SK-N-SH treated with all-trans-retinoic acid at 6 μM for 48 hours (cell line): ENCODE results near the gene REM2.

Experiments used
- ATAC-seq: fragments of 200-7000 bp; cut with Tn5 transposase; 3 replicates; pipeline ENCODE4 v1.9.1; 2020; ENCODE audit warnings: mild to moderate bottlenecking, moderate library complexity
- ARNTL ChIP-seq: fragments of 450-650 bp; formaldehyde crosslinking; IDR thresholded peaks from 2 replicates; pipeline ENCODE4 v1.5.0; 2020; ENCODE audit warnings: low read depth, mild to moderate bottlenecking, moderate library complexity, borderline replicate concordance
- BACH2 ChIP-seq: fragments of 250-450 bp; sonication (Bioruptor Pico); IDR thresholded peaks from 2 replicates; pipeline ENCODE4 v1.9.0; 2021; ENCODE audit warnings: mild to moderate bottlenecking, borderline replicate concordance
- CSDC2 ChIP-seq: fragments of 250-450 bp; sonication (Bioruptor Pico); IDR thresholded peaks from 2 replicates; pipeline ENCODE4 v1.5.0; 2020; ENCODE audit warnings: mild to moderate bottlenecking, moderate library complexity
- CSRNP3 ChIP-seq: fragments of 250-450 bp; sonication (Bioruptor Pico); IDR thresholded peaks from 2 replicates; pipeline ENCODE4 v1.5.1; 2021; ENCODE audit warnings: mild to moderate bottlenecking, moderate library complexity
- ESRRG ChIP-seq: fragments of 250-450 bp; sonication (Bioruptor Pico); IDR thresholded peaks from 2 replicates; pipeline ENCODE4 v1.6.1; 2021; ENCODE audit warnings: mild to moderate bottlenecking
- ISL1 ChIP-seq: fragments of 250-450 bp; sonication (Bioruptor Pico); IDR thresholded peaks from 2 replicates; pipeline ENCODE4 v2.1.2; 2022; ENCODE audit warnings: mild to moderate bottlenecking, moderate library complexity
- SNAI2 ChIP-seq: fragments of 250-450 bp; sonication (Bioruptor Pico); IDR thresholded peaks from 2 replicates; pipeline ENCODE4 v1.5.0; 2020; ENCODE audit warnings: mild to moderate bottlenecking, moderate library complexity
- TCF4 ChIP-seq: fragments of 250-450 bp; sonication (Bioruptor Pico); IDR thresholded peaks from 2 replicates; pipeline ENCODE4 v1.8.0; 2021; ENCODE audit warnings: mild to moderate bottlenecking, moderate library complexity, borderline replicate concordance
- TOX ChIP-seq: fragments of 250-450 bp; sonication (Bioruptor Pico); IDR thresholded peaks from 2 replicates; pipeline ENCODE4 v1.8.0; 2021; ENCODE audit warnings: mild to moderate bottlenecking, moderate library complexity, borderline replicate concordance
- ZC3H10 ChIP-seq: fragments of 250-450 bp; sonication (Bioruptor Pico); IDR thresholded peaks from 2 replicates; pipeline ENCODE4 v1.5.1; 2021; ENCODE audit warnings: mild to moderate bottlenecking, moderate library complexity
- ZFP30 ChIP-seq: fragments of 450-650 bp; formaldehyde crosslinking; IDR thresholded peaks from 2 replicates; pipeline ENCODE4 v1.5.0; 2022; ENCODE audit warnings: mild to moderate bottlenecking, moderate library complexity
- ZNF565 ChIP-seq: fragments of 450-650 bp; formaldehyde crosslinking; conservative IDR thresholded peaks from 2 replicates; pipeline ENCODE4 v1.5.0; 2020; ENCODE audit warnings: low read depth, mild to moderate bottlenecking, moderate library complexity
- ZNF70 ChIP-seq: fragments of 450-650 bp; formaldehyde crosslinking; IDR thresholded peaks from 2 replicates; pipeline ENCODE4 v1.5.0; 2020; ENCODE audit warnings: mild to moderate bottlenecking, moderate library complexity
- ZNF8 ChIP-seq: fragments of 450-650 bp; formaldehyde crosslinking; IDR thresholded peaks from 2 replicates; pipeline ENCODE4 v1.5.0; 2020; ENCODE audit warnings: mild to moderate bottlenecking, moderate library complexity
- TF ChIP-seq, protein P1 (sequence below): fragments of 250-450 bp; sonication (Bioruptor Pico); IDR thresholded peaks from 2 replicates; pipeline ENCODE4 v1.5.1; 2020; ENCODE audit warnings: low read depth, mild to moderate bottlenecking, moderate library complexity
- TF ChIP-seq, protein P2 (sequence below): fragments of 250-450 bp; sonication (Bioruptor Pico); IDR thresholded peaks from 2 replicates; pipeline ENCODE4 v1.5.0; 2020; ENCODE audit warnings: mild to moderate bottlenecking, moderate library complexity
- TF ChIP-seq, protein P3 (sequence below): fragments of 250-450 bp; sonication (Bioruptor Pico); IDR thresholded peaks from 2 replicates; pipeline ENCODE4 v1.8.0; 2020; ENCODE audit warnings: mild to moderate bottlenecking, moderate library complexity, borderline replicate concordance
- TF ChIP-seq, protein P4 (sequence below): fragments of 250-450 bp; sonication (Bioruptor Pico); IDR thresholded peaks from 2 replicates; pipeline ENCODE4 v1.8.0; 2021; ENCODE audit warnings: low read depth, mild to moderate bottlenecking, moderate library complexity, borderline replicate concordance

The REM2 gene

DNA sequence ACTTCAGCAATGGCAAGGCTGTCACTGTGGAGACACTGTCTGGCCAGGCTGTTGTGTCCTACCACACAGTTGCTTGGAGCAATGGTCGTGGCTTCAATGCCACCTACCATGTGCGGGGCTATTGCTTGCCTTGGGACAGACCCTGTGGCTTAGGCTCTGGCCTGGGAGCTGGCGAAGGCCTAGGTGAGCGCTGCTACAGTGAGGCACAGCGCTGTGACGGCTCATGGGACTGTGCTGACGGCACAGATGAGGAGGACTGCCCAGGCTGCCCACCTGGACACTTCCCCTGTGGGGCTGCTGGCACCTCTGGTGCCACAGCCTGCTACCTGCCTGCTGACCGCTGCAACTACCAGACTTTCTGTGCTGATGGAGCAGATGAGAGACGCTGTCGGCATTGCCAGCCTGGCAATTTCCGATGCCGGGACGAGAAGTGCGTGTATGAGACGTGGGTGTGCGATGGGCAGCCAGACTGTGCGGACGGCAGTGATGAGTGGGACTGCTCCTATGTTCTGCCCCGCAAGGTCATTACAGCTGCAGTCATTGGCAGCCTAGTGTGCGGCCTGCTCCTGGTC is 7.2 kb upstream of the REM2 start (continued):
- TF ChIP-seq, protein P1, sequence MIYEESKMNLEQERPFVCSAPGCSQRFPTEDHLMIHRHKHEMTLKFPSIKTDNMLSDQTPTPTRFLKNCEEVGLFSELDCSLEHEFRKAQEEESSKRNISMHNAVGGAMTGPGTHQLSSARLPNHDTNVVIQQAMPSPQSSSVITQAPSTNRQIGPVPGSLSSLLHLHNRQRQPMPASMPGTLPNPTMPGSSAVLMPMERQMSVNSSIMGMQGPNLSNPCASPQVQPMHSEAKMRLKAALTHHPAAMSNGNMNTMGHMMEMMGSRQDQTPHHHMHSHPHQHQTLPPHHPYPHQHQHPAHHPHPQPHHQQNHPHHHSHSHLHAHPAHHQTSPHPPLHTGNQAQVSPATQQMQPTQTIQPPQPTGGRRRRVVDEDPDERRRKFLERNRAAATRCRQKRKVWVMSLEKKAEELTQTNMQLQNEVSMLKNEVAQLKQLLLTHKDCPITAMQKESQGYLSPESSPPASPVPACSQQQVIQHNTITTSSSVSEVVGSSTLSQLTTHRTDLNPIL: no peak

- no peak for ATAC-seq
- TF ChIP-seq ZC3H10 (CRISPR knock-in tag): no peak
- TF ChIP-seq, protein P1: no peak
- TF ChIP-seq, protein P2, sequence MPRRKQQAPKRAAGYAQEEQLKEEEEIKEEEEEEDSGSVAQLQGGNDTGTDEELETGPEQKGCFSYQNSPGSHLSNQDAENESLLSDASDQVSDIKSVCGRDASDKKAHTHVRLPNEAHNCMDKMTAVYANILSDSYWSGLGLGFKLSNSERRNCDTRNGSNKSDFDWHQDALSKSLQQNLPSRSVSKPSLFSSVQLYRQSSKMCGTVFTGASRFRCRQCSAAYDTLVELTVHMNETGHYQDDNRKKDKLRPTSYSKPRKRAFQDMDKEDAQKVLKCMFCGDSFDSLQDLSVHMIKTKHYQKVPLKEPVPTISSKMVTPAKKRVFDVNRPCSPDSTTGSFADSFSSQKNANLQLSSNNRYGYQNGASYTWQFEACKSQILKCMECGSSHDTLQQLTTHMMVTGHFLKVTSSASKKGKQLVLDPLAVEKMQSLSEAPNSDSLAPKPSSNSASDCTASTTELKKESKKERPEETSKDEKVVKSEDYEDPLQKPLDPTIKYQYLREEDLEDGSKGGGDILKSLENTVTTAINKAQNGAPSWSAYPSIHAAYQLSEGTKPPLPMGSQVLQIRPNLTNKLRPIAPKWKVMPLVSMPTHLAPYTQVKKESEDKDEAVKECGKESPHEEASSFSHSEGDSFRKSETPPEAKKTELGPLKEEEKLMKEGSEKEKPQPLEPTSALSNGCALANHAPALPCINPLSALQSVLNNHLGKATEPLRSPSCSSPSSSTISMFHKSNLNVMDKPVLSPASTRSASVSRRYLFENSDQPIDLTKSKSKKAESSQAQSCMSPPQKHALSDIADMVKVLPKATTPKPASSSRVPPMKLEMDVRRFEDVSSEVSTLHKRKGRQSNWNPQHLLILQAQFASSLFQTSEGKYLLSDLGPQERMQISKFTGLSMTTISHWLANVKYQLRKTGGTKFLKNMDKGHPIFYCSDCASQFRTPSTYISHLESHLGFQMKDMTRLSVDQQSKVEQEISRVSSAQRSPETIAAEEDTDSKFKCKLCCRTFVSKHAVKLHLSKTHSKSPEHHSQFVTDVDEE: no peak
- TF ChIP-seq BACH2 (CRISPR knock-in tag): no peak
- TF ChIP-seq ZFP30: no peak
Measured at GRCh38 chr14:22877000-22877501, 6.0 kb upstream of the REM2 start.

- no peak for ATAC-seq
- TF ChIP-seq, protein P2: no peak
- TF ChIP-seq SNAI2 (CRISPR knock-in tag) (no peak), ESRRG (CRISPR knock-in tag) (no peak), TOX (CRISPR knock-in tag) (no peak), CSDC2 (CRISPR knock-in tag) (no peak), CSRNP3 (no peak), BACH2 (CRISPR knock-in tag) (no peak)
- TF ChIP-seq, all 23 proteins: peak for 0
Measured at GRCh38 chr14:22878271-22879246, 4.5 kb upstream of the REM2 start.

GRCh38 chr14:22882064-22882463 is 958 bp upstream of the REM2 start:
- no peak for ATAC-seq
- TF ChIP-seq ZNF565 (CRISPR knock-in tag) (no peak), ARNTL (no peak), TOX (CRISPR knock-in tag) (no peak), ZNF8 (CRISPR knock-in tag) (no peak), TCF4 (CRISPR knock-in tag) (no peak), CSDC2 (CRISPR knock-in tag) (no peak), ISL1 (CRISPR knock-in tag) (no peak), ZNF70 (CRISPR knock-in tag) (no peak), ZFP30 (no peak), SNAI2 (CRISPR knock-in tag) (no peak)
- TF ChIP-seq, protein P3, sequence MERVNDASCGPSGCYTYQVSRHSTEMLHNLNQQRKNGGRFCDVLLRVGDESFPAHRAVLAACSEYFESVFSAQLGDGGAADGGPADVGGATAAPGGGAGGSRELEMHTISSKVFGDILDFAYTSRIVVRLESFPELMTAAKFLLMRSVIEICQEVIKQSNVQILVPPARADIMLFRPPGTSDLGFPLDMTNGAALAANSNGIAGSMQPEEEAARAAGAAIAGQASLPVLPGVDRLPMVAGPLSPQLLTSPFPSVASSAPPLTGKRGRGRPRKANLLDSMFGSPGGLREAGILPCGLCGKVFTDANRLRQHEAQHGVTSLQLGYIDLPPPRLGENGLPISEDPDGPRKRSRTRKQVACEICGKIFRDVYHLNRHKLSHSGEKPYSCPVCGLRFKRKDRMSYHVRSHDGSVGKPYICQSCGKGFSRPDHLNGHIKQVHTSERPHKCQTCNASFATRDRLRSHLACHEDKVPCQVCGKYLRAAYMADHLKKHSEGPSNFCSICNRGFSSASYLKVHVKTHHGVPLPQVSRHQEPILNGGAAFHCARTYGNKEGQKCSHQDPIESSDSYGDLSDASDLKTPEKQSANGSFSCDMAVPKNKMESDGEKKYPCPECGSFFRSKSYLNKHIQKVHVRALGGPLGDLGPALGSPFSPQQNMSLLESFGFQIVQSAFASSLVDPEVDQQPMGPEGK (CRISPR knock-in tag): no peak
- TF ChIP-seq, protein P4, sequence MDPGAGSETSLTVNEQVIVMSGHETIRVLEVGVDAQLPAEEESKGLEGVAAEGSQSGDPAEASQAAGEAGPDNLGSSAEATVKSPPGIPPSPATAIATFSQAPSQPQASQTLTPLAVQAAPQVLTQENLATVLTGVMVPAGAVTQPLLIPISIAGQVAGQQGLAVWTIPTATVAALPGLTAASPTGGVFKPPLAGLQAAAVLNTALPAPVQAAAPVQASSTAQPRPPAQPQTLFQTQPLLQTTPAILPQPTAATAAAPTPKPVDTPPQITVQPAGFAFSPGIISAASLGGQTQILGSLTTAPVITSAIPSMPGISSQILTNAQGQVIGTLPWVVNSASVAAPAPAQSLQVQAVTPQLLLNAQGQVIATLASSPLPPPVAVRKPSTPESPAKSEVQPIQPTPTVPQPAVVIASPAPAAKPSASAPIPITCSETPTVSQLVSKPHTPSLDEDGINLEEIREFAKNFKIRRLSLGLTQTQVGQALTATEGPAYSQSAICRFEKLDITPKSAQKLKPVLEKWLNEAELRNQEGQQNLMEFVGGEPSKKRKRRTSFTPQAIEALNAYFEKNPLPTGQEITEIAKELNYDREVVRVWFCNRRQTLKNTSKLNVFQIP (CRISPR knock-in tag): no peak
- TF ChIP-seq, protein P1: no peak
